Erythroblast (primary cell): ENCODE measurements around the gene HSPB9.

ENCODE experiments used
- GATA1 ChIP-seq: IDR thresholded peaks from 2 replicates; pipeline ENCODE4 v1.6.1; 2011; ENCODE audit warnings: low read depth, mild to moderate bottlenecking, control low read depth, low read length, moderate library complexity
- POLR2A ChIP-seq: IDR thresholded peaks from 2 replicates; pipeline ENCODE4 v1.6.1; 2011; ENCODE audit warnings: mild to moderate bottlenecking, low read length

DNA sequence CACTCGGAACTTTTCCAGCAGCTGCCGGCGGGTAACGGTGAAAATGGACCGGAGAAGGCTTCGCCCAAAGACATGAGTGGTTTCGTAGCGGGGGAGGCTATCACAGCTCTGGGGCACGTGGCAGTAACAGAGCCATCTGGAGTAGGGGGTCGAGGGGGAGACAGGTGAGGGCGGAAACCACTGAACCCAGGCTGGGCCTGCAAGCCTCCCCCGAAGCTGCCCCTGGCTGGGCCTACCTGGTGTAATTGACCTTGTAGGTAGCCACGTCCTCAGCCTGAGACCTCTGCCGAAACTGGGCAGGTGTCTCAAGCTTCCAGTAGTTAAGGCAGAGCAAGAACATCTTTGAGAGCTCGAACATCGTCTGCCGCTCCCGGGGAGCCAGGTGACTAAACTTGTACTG, 3.3 kb upstream of the HSPB9 start:
- TF ChIP-seq POLR2A, result no peak
- TF ChIP-seq GATA1, result no peak
